T47D (cell line): Measurements from ENCODE around the gene USO1.
"Not testable (repeated sequence)": the region's sequence is repeated elsewhere in the genome, so short reads cannot be mapped to it uniquely, and the experiment has no call there.

ENCODE experiments used
- DNase-seq, 2 experiments: peaks; one replicate each; pipeline versions ENCODE4 v3.0.0 to v3.0.0-alpha.2; 2011 to 2012; ENCODE audit warnings: low read depth in 1 of 2, low spot score in 1 of 2
- JUND ChIP-seq: IDR thresholded peaks from 2 replicates; pipeline ENCODE4 v1.6.1; 2012; ENCODE audit warnings: low read depth
- in situ Hi-C: cut with HindIII; loops from 2 replicates; pipeline ENCODE4 v1.10.0; 2016; ENCODE audit warnings: low sequenced_read_pairs, low pct_unique_long_range_greater_than_20kb

The USO1 gene

GRCh38 chr4:75698162-75698962 is 26.0 kb upstream of the USO1 start:
- no peak for DNase-seq
- no peak for TF ChIP-seq JUND
- in situ Hi-C loops, result no loop called here

- DNase-seq, result no peak
- TF ChIP-seq JUND, result no peak
- in situ Hi-C loops, result no loop called here
Observed at GRCh38 chr4:75698963-75699228, 25.5 kb upstream of the USO1 start.

- in situ Hi-C loops, result no loop called here
- DNase-seq, result no peak
- no peak for TF ChIP-seq JUND
Observed at GRCh38 chr4:75699299-75699698, 25.1 kb upstream of the USO1 start.

- in situ Hi-C loops, result no loop called here
- TF ChIP-seq JUND, result no peak
- DNase-seq, result no peak
Observed at GRCh38 chr4:75702919-75703411, 21.4 kb upstream of the USO1 start.

GRCh38 chr4:75705198-75705977 is 19.0 kb upstream of the USO1 start:
- in situ Hi-C loops, result no loop called here
- TF ChIP-seq JUND, result no peak
- no peak for DNase-seq

GRCh38 chr4:75708218-75708691 is 16.1 kb upstream of the USO1 start:
- DNase-seq, result no peak
- no peak for TF ChIP-seq JUND
- in situ Hi-C loops, result no loop called here

- DNase-seq, result no peak
- TF ChIP-seq JUND, result no peak
- in situ Hi-C loops, result no loop called here
Observed at GRCh38 chr4:75710246-75710645, 14.1 kb upstream of the USO1 start.

GRCh38 chr4:75714011-75714410 is 10.4 kb upstream of the USO1 start:
- in situ Hi-C loops, result no loop called here
- TF ChIP-seq JUND, result no peak
- no peak for DNase-seq

GRCh38 chr4:75714704-75715103 is 9.7 kb upstream of the USO1 start:
- in situ Hi-C loops, result no loop called here
- TF ChIP-seq JUND, result no peak
- DNase-seq, result no peak

GRCh38 chr4:75715105-75715799 is 9.1 kb upstream of the USO1 start:
- TF ChIP-seq JUND, result no peak
- DNase-seq, result no peak
- in situ Hi-C loops, result no loop called here

- DNase-seq, in situ Hi-C loops: not testable (repeated sequence)
Observed at GRCh38 chr4:75716054-75716453, 8.3 kb upstream of the USO1 start.

- no peak for TF ChIP-seq JUND
- DNase-seq, result peak in 1 of 2 experiments; percentile 47
- in situ Hi-C loops, result no loop called here
Observed at GRCh38 chr4:75717408-75717807, 7.0 kb upstream of the USO1 start.

- DNase-seq, result no peak
- no peak for TF ChIP-seq JUND
- in situ Hi-C loops, result no loop called here
Observed at GRCh38 chr4:75718529-75718928, 5.8 kb upstream of the USO1 start.
